H1 (cell line): ENCODE data around the gene EMP2. TPM values are rescaled to one million over a fixed set of nuclear protein-coding genes. Genes with fewer than 3 reads are reported as not detected.

Experiments
- CTCF ChIA-PET: fragments of 300-600 bp; sonication (Branson Sonifier 250); formaldehyde crosslinking; loops from one replicate; lab custom pipeline; 2021; ENCODE audit not compliant: partially characterized antibody; lab: Charles Lee
- POLR2A ChIA-PET: fragments of 300-600 bp; sonication (Branson Sonifier 250); formaldehyde crosslinking; loops from one replicate; lab custom pipeline; 2021; ENCODE audit warnings: inconsistent platforms; ENCODE audit not compliant: partially characterized antibody; lab: Charles Lee
- DNase-seq, 2 experiments: peaks; one replicate each; pipeline versions ENCODE4 v3.0.0 to v3.0.0-alpha.2; 2010 to 2022; ENCODE audit warnings: low spot score in 2 of 2, low read depth in 1 of 2, mixed read lengths in 1 of 2
- FAIRE-seq: peaks from 2 replicates; lab custom pipeline; 2011; peaks lifted over from hg19 to GRCh38; lab: Jason Lieb, UNC
- H2AFZ ChIP-seq: 2 replicates; pipeline ENCODE4 v1.8.1; 2012; ENCODE audit warnings: low read length, inconsistent platforms
- H2AK5ac ChIP-seq: 2 replicates; pipeline ENCODE4 v1.6.1; 2013; ENCODE audit warnings: low read depth, low read length
- H2BK120ac ChIP-seq: replicated peaks from 2 replicates; pipeline ENCODE3; 2013; ENCODE audit warnings: low read depth, low read length, inconsistent platforms
- H2BK12ac ChIP-seq: 2 replicates; pipeline ENCODE4 v1.6.1; 2013; ENCODE audit warnings: low read depth, low read length
- H2BK15ac ChIP-seq: 2 replicates; pipeline ENCODE4 v1.6.1; 2013; ENCODE audit warnings: low read length
- H2BK20ac ChIP-seq: 2 replicates; pipeline ENCODE4 v1.6.1; 2013; ENCODE audit warnings: low read length
- H2BK5ac ChIP-seq: 2 replicates; pipeline ENCODE4 v1.6.1; 2013; ENCODE audit warnings: low read depth, low read length
- H3K14ac ChIP-seq: 2 replicates; pipeline ENCODE4 v1.6.1; 2013; ENCODE audit warnings: inconsistent platforms; ENCODE audit not compliant: insufficient read length
- H3K18ac ChIP-seq: 2 replicates; pipeline ENCODE4 v1.6.1; 2013; ENCODE audit warnings: low read length; ENCODE audit errors: extremely low read depth
- H3K23ac ChIP-seq: 2 replicates; pipeline ENCODE4 v1.6.1; 2013; ENCODE audit warnings: inconsistent platforms; ENCODE audit not compliant: insufficient read length
- H3K23me2 ChIP-seq: 2 replicates; pipeline ENCODE4 v1.6.1; 2013; ENCODE audit warnings: low read depth, low read length
- H3K27ac ChIP-seq: 2 replicates; pipeline ENCODE4 v1.6.1; 2011; ENCODE audit warnings: low read depth, low read length, inconsistent platforms
- H3K27me3 ChIP-seq, 4 experiments: replicated peaks in 1 of 4; 1 replicate in 1 of 4; 2 replicates in 3 of 4; pipeline versions ENCODE4 v1.6.1 to v1.8.1; 2011 to 2013; ENCODE audit warnings: low read length in 3 of 4, mild to moderate bottlenecking in 3 of 4, inconsistent platforms in 2 of 4, mixed read lengths in 2 of 4, moderate library complexity in 1 of 4; ENCODE audit not compliant: control insufficient read depth in 3 of 4, insufficient read depth in 3 of 4; ENCODE audit errors: extremely low read depth in 1 of 4
- H3K36me3 ChIP-seq, 4 experiments: 2 replicates each; pipeline versions ENCODE4 v1.6.1 to v1.8.1; 2011 to 2013; ENCODE audit warnings: mild to moderate bottlenecking in 4 of 4, low read length in 3 of 4, moderate library complexity in 2 of 4, control low read depth in 1 of 4, inconsistent platforms in 1 of 4; ENCODE audit not compliant: insufficient read depth in 4 of 4, control insufficient read depth in 2 of 4
- H3K4ac ChIP-seq: replicated peaks from 2 replicates; pipeline ENCODE3; 2013; ENCODE audit warnings: low read length, low read depth, mixed read lengths, inconsistent platforms; ENCODE audit not compliant: insufficient read length
- H3K4me1 ChIP-seq, 4 experiments: replicated peaks in 1 of 4; 1 replicate in 1 of 4; 2 replicates in 3 of 4; pipeline versions ENCODE4 v1.6.1 to v1.8.1; 2011 to 2013; ENCODE audit warnings: low read length in 3 of 4, inconsistent platforms in 2 of 4, mixed read lengths in 1 of 4; ENCODE audit not compliant: insufficient read depth in 4 of 4, control insufficient read depth in 3 of 4
- H3K4me2 ChIP-seq, 2 experiments: 2 replicates each; pipeline versions ENCODE4 v1.6.1 to v1.8.1; 2011 to 2013; ENCODE audit warnings: low read depth in 2 of 2, low read length in 2 of 2, control low read depth in 1 of 2, inconsistent platforms in 1 of 2, mild to moderate bottlenecking in 1 of 2; ENCODE audit not compliant: insufficient read depth in 1 of 2
- H3K4me3 ChIP-seq, 4 experiments: fragments of 200-600, 300-600 bp in 1 of 4; sonication (generic), shearing (Covaris generic), sonication (Bioruptor Twin) in 1 of 4; 2 replicates each; pipeline versions ENCODE4 v1.5.1 to v1.8.1; 2011 to 2016; ENCODE audit warnings: low read length in 4 of 4, low read depth in 3 of 4, control low read depth in 2 of 4, inconsistent platforms in 2 of 4, mild to moderate bottlenecking in 2 of 4, mixed read lengths in 1 of 4, moderate library complexity in 1 of 4; ENCODE audit not compliant: insufficient read depth in 2 of 4; ENCODE audit errors: extremely low read depth in 1 of 4
- H3K56ac ChIP-seq: replicated peaks from 2 replicates; pipeline ENCODE3; 2013; ENCODE audit warnings: low read depth, mild to moderate bottlenecking, mixed read lengths, low read length, inconsistent platforms; ENCODE audit not compliant: insufficient read length
- H3K79me1 ChIP-seq: 2 replicates; pipeline ENCODE4 v1.6.1; 2013; ENCODE audit warnings: low read depth, low read length, control low read depth
- H3K79me2 ChIP-seq, 2 experiments: 2 replicates each; pipeline versions ENCODE4 v1.6.1 to v1.8.1; 2012 to 2013; ENCODE audit warnings: low read length in 2 of 2, mild to moderate bottlenecking in 2 of 2, inconsistent platforms in 1 of 2; ENCODE audit not compliant: insufficient read depth in 2 of 2, control insufficient read depth in 1 of 2
- H3K9ac ChIP-seq, 4 experiments: replicated peaks in 1 of 4; 1 replicate in 1 of 4; 2 replicates in 3 of 4; pipeline versions ENCODE4 v1.6.1 to v1.8.1; 2011 to 2013; ENCODE audit warnings: low read depth in 3 of 4, low read length in 3 of 4, control low read depth in 2 of 4, mild to moderate bottlenecking in 2 of 4, moderate library complexity in 2 of 4, inconsistent platforms in 1 of 4; ENCODE audit errors: extremely low read depth in 1 of 4
- H3K9me3 ChIP-seq, 2 experiments: 2 replicates each; pipeline versions ENCODE4 v1.6.1 to v1.8.1; 2012 to 2013; ENCODE audit warnings: mild to moderate bottlenecking in 2 of 2, moderate library complexity in 2 of 2, control low read depth in 1 of 2, inconsistent platforms in 1 of 2, low read depth in 1 of 2, low read length in 1 of 2, mixed read lengths in 1 of 2; ENCODE audit not compliant: insufficient read depth in 2 of 2
- H4K20me1 ChIP-seq, 2 experiments: replicated peaks in 1 of 2; 2 replicates each; pipeline versions ENCODE3 to v1.8.1; 2011 to 2013; ENCODE audit warnings: inconsistent platforms in 2 of 2, low read length in 2 of 2, mild to moderate bottlenecking in 1 of 2; ENCODE audit not compliant: insufficient read depth in 2 of 2, control insufficient read depth in 1 of 2
- H4K5ac ChIP-seq: 2 replicates; pipeline ENCODE4 v1.6.1; 2013; ENCODE audit warnings: low read length, low read depth, mixed read lengths, inconsistent platforms; ENCODE audit not compliant: insufficient read length
- H4K8ac ChIP-seq: 2 replicates; pipeline ENCODE4 v1.8.0; 2013; ENCODE audit warnings: mild to moderate bottlenecking, moderate library complexity, low read length, inconsistent platforms; ENCODE audit not compliant: insufficient read depth; ENCODE audit errors: extremely low read depth
- H4K91ac ChIP-seq: replicated peaks from 2 replicates; pipeline ENCODE3; 2013; ENCODE audit warnings: low read length, mixed read lengths, inconsistent platforms; ENCODE audit not compliant: insufficient read length
- CTCF ChIP-seq, 3 experiments: IDR thresholded peaks; 1 replicate in 2 of 3; 2 replicates in 1 of 3; pipeline versions ENCODE4 v1.5.1 to v1.6.1; 2011; ENCODE audit warnings: low read length in 3 of 3, mild to moderate bottlenecking in 3 of 3, inconsistent platforms in 2 of 3, low read depth in 1 of 3, moderate library complexity in 1 of 3; ENCODE audit not compliant: insufficient read depth in 1 of 3; ENCODE audit errors: control extremely low read depth in 1 of 3
- EP300 ChIP-seq, 2 experiments: IDR thresholded peaks; 1 replicate in 1 of 2; 2 replicates in 1 of 2; pipeline ENCODE4 v1.6.1; 2011 to 2012; ENCODE audit warnings: low read depth in 2 of 2, low read length in 2 of 2, mild to moderate bottlenecking in 2 of 2, borderline replicate concordance in 1 of 2, inconsistent platforms in 1 of 2, moderate library complexity in 1 of 2
- GTF2F1 ChIP-seq: IDR thresholded peaks from 2 replicates; pipeline ENCODE4 v1.6.1; 2012; ENCODE audit warnings: low read depth, low read length, improper control_type of control experiment, borderline replicate concordance
- RAD21 ChIP-seq, 2 experiments: IDR thresholded peaks in 1 of 2; conservative IDR thresholded peaks in 1 of 2; 2 replicates each; pipeline ENCODE4 v1.6.1; 2011; ENCODE audit warnings: low read depth in 2 of 2, low read length in 2 of 2, improper control_type of control experiment in 1 of 2, inconsistent platforms in 1 of 2, mild to moderate bottlenecking in 1 of 2, moderate library complexity in 1 of 2
- RBBP5 ChIP-seq: IDR thresholded peaks from 2 replicates; pipeline ENCODE4 v1.7.1; 2012; ENCODE audit warnings: low read depth, mild to moderate bottlenecking, inconsistent platforms, low read length, moderate library complexity, borderline replicate concordance
- RNF2 ChIP-seq: fragments of 200-900, 300-1000 bp; sonication (generic); IDR thresholded peaks from 2 replicates; pipeline ENCODE4 v1.7.1; 2016; ENCODE audit warnings: borderline replicate concordance, low read depth, mild to moderate bottlenecking, antibody characterized with exemption, low read length; ENCODE audit not compliant: poor library complexity, severe bottlenecking; ENCODE audit errors: missing control alignments
- SIN3A ChIP-seq, 2 experiments: IDR thresholded peaks in 1 of 2; conservative IDR thresholded peaks in 1 of 2; 2 replicates each; pipeline ENCODE4 v1.6.1; 2011 to 2012; ENCODE audit warnings: low read length in 2 of 2, improper control_type of control experiment in 1 of 2, low read depth in 1 of 2, mild to moderate bottlenecking in 1 of 2
- SUZ12 ChIP-seq: fragments of 200-600 bp; sonication (generic); IDR thresholded peaks from 2 replicates; pipeline ENCODE4 v1.6.1; 2012; ENCODE audit warnings: mild to moderate bottlenecking, inconsistent platforms, low read length, moderate library complexity, mixed read lengths
- TBP ChIP-seq: IDR thresholded peaks from 2 replicates; pipeline ENCODE4 v1.6.1; 2011; ENCODE audit warnings: low read depth, low read length, improper control_type of control experiment
- WGBS, 2 experiments: shearing (Covaris generic) in 1 of 2; methylation state at CpG; one replicate each; pipeline versions ENCODE4 v1.1.6 to v1.1.7; 2013 to 2015; ENCODE audit warnings: low lambda C conversion rate in 2 of 2, mixed read lengths in 2 of 2, inconsistent platforms in 1 of 2, low coverage in 1 of 2, missing lambda C conversion rate in 1 of 2; ENCODE audit not compliant: insufficient replicate concordance in 2 of 2, insufficient coverage in 1 of 2, insufficient read length in 1 of 2; ENCODE audit errors: extremely low coverage in 1 of 2, missing lambda C conversion rate in 1 of 2; 5-methylcytosine and 5-hydroxymethylcytosine counted together
- polyA plus RNA-seq, 7 experiments: library from polyadenylated mRNA; depleted of rRNA in 3 of 7; stranded (reverse) in 5 of 7; unstranded in 2 of 7; fragments of >200 nt in 5 of 7; fragments of 200-250 nt in 2 of 7; gene quantifications; 1 replicate in 5 of 7; 2 replicates in 1 of 7; 4 replicates in 1 of 7; pipeline versions ENCODE4 v1.2.1 to v1.2.3, GENCODE V29; 2011 to 2013; ENCODE audit warnings: missing spikeins in 2 of 7, mixed read lengths in 2 of 7
- total RNA-seq: library from RNA; stranded (reverse); fragmentation: NEBNext Ultra II Directional; extraction: Animal tissue kit (Norgen Biotek cat#: 25700); gene quantifications from 2 replicates; pipeline ENCODE4 v1.2.1, GENCODE V29; 2021

EMP2 gene
- total and polyA plus RNA-seq, 2 of the 8 experiments (the other 6 are each of a cell fraction or from before 2014, with no cell fraction given): 22.6 to 23.3 TPM

- ChIA-PET CTCF (interaction anchor here (0.6 to 3.9 kb wide), 17 partner anchors 12 to 296 kb away, joined by 3 to 19 read pairs (median 4); partner anchors contain the start of gene EMP2), POLR2A (interaction anchor here (0.6 kb wide), 1 partner anchor 9 kb away, joined by 3 read pairs; no protein-coding TSS in a partner anchor)
- Histone ChIP-seq H3K4ac (no peak overlapping the region), H3K23me2 (peaks cover 3% of the 10 kb centered on the region; the same call in 1 of the 2 replicates), H4K20me1 (no peaks in the 10 kb centered on the region), H2AK5ac (no peak overlapping the region), H3K27me3 (peaks cover 0 to 6% (median 3%) of the 10 kb centered on the region in 4 experiments; a peak in 3 of 7 replicates), H4K5ac (no peak overlapping the region), H2BK15ac (no peak overlapping the region), H2AFZ (0 out of 2 replicates have a peak overlapping the region, but pooled peaks have one; percentile 0), H3K4me2 (peak overlapping the region; percentile 54 to 74; a peak in 3 of 4 replicates), H3K56ac (no peak overlapping the region), H3K23ac (no peak overlapping the region), H4K8ac (no peak overlapping the region; the same call in 1 of the 2 replicates), H3K14ac (no peak overlapping the region), H2BK20ac (no peak overlapping the region), H3K4me3 (no peak overlapping the region), H2BK5ac (no peak overlapping the region; the same call in 1 of the 2 replicates), H3K79me2 (no peaks in the 10 kb centered on the region), H2BK120ac (no peak overlapping the region), H3K9ac (no peak overlapping the region), H3K9me3 (no peaks in the 10 kb centered on the region), H3K27ac (no peak overlapping the region), H4K91ac (peak overlapping the region; percentile 13), H3K4me1 (peaks cover 15 to 32% (median 22%) of the 10 kb centered on the region in 4 experiments), H3K79me1 (no peaks in the 10 kb centered on the region), H2BK12ac (0 out of 2 replicates have a peak overlapping the region, but pooled peaks have one; percentile 71), H3K36me3 (no peaks in the 10 kb centered on the region), H3K18ac (peak overlapping the region; percentile 78)
- FAIRE-seq (no peak), DNase-seq (no peak)
- 64% methylated on average over 5 of the region's 6 CpGs; no CpG with 5 or more reads in 1 of the 2 experiments for WGBS, 2 experiments
- TF ChIP-seq RBBP5: no peak
- TF ChIP-seq RAD21 (IDR thresholded peaks at IDR 0.05 in 1 of 2, conservative IDR thresholded peaks at IDR 0.05 in 1 of 2; ENCODE audit: low read depth in 2 of 2, low read length in 2 of 2): no peak
- no peak for TF ChIP-seq CTCF (IDR thresholded peaks at IDR 0.05; ENCODE audit: control extremely low read depth in 1 of 3, insufficient read depth in 1 of 3, low read depth in 1 of 3, low read length in 3 of 3)
- no peak for TF ChIP-seq SIN3A (conservative IDR thresholded peaks at IDR 0.05 in 1 of 2, IDR thresholded peaks at IDR 0.05 in 1 of 2; ENCODE audit: low read depth in 1 of 2, low read length in 2 of 2)
- TF ChIP-seq TBP: no peak
- TF ChIP-seq SUZ12: no peak
- no peak for TF ChIP-seq GTF2F1
- no peak for TF ChIP-seq RNF2
- TF ChIP-seq EP300 (IDR thresholded peaks at IDR 0.05; ENCODE audit: borderline replicate concordance in 1 of 2, low read depth in 2 of 2, low read length in 2 of 2): no peak
Measured at GRCh38 chr16:10616419-10616755, 36.0 kb upstream of the EMP2 start.
